ENCODE data around the gene ATP5PO.

- no peak for TF ChIP-seq POLR2A (IDR thresholded peaks at IDR 0.05)
- TF ChIP-seq CTCF (IDR thresholded peaks at IDR 0.05) = peak in 1 of 7 experiments; percentile 2
- TF ChIP-seq EP300 (IDR thresholded peaks at IDR 0.05) = no peak
Measured at GRCh38 chr21:33916200-33916567, 580 bp upstream of the ATP5PO start.
